HepG2 (cell line): ENCODE results near the gene AFF2. TPM values are rescaled to one million over a fixed set of nuclear protein-coding genes. Genes with fewer than 3 reads are reported as not detected.

ENCODE experiments used
- ATAC-seq: fragments of 200-7000 bp; cut with Tn5 transposase; 3 replicates; pipeline ENCODE4 v1.9.1; 2020; ENCODE audit warnings: mild to moderate bottlenecking, moderate library complexity
- BruUV-seq: library from RNA; stranded (reverse); fragments of 400-500 nt; replicated peaks from 2 replicates; lab custom pipeline; 2021; lab: Mats Ljungman, UMichigan
- CTCF ChIA-PET: fragments of 300-600 bp; formaldehyde crosslinking; extraction: SDS; loops from one replicate; lab custom pipeline; 2021; ENCODE audit warnings: low total read pairs, inconsistent platforms, low intra/inter-chr PET ratio; lab: Yijun Ruan, JAX
- POLR2A ChIA-PET: fragments of 350-600 bp; sonication (Branson Sonifier 250); formaldehyde crosslinking; loops from one replicate; lab custom pipeline; 2020; ENCODE audit warnings: antibody characterized with exemption, inconsistent platforms; lab: Yijun Ruan, JAX
- DNase-seq: peaks from one replicate; pipeline ENCODE4 v3.0.0-alpha.2; 2015; ENCODE audit warnings: low spot score
- FAIRE-seq: peaks from 3 replicates; lab custom pipeline; 2011; peaks lifted over from hg19 to GRCh38; lab: Jason Lieb, UNC
- H2AFZ ChIP-seq: one replicate; pipeline ENCODE4 v1.6.1; 2011; ENCODE audit warnings: low read length, inconsistent platforms
- H3K27ac ChIP-seq: fragments of 300-600 bp; 3 replicates; pipeline ENCODE4 v1.8.0; 2011; ENCODE audit warnings: mixed run types, mild to moderate bottlenecking, mixed read lengths, low read length, inconsistent platforms; ENCODE audit not compliant: insufficient read depth; ENCODE audit errors: extremely low read length
- H3K27me3 ChIP-seq, 2 experiments: fragments of 200-600 bp in 1 of 2; 2 replicates in 1 of 2; 3 replicates in 1 of 2; pipeline versions ENCODE4 v1.6.0 to v1.8.0; 2011; ENCODE audit warnings: low read length in 2 of 2, mild to moderate bottlenecking in 2 of 2, moderate library complexity in 2 of 2, inconsistent platforms in 1 of 2; ENCODE audit not compliant: insufficient read depth in 2 of 2, control insufficient read depth in 1 of 2
- H3K36me3 ChIP-seq, 2 experiments: fragments of 200-600 bp in 1 of 2; replicated peaks in 1 of 2; 2 replicates in 1 of 2; 3 replicates in 1 of 2; pipeline versions ENCODE4 v1.5.1 to v1.8.0; 2011; ENCODE audit warnings: low read length in 2 of 2, inconsistent platforms in 1 of 2; ENCODE audit not compliant: insufficient read depth in 2 of 2, control insufficient read depth in 1 of 2
- H3K4me1 ChIP-seq: 2 replicates; pipeline ENCODE4 v1.5.1; 2012; ENCODE audit warnings: low read length, inconsistent platforms; ENCODE audit not compliant: insufficient read depth
- H3K4me2 ChIP-seq: 2 replicates; pipeline ENCODE4 v1.6.0; 2011; ENCODE audit warnings: low read depth, low read length, inconsistent platforms
- H3K4me3 ChIP-seq, 3 experiments: fragments of 200-600 bp in 1 of 3; sonication (generic), shearing (Covaris generic) in 1 of 3; replicated peaks in 1 of 3; 2 replicates each; pipeline ENCODE4 v1.5.1; 2011 to 2016; ENCODE audit warnings: low read length in 3 of 3, inconsistent platforms in 2 of 3, low read depth in 2 of 3, mild to moderate bottlenecking in 2 of 3, control low read depth in 1 of 3, mixed read lengths in 1 of 3; ENCODE audit not compliant: insufficient read depth in 1 of 3
- H3K79me2 ChIP-seq: one replicate; pipeline ENCODE4 v1.6.1; 2011; ENCODE audit warnings: low read length, inconsistent platforms; ENCODE audit not compliant: insufficient read depth
- H3K9ac ChIP-seq: 2 replicates; pipeline ENCODE4 v1.6.0; 2011; ENCODE audit warnings: mild to moderate bottlenecking, low read depth, low read length, inconsistent platforms; ENCODE audit not compliant: insufficient read depth
- H3K9me3 ChIP-seq: 2 replicates; pipeline ENCODE4 v1.5.1; 2012; ENCODE audit warnings: mild to moderate bottlenecking, low read length
- H4K20me1 ChIP-seq: 2 replicates; pipeline ENCODE4 v1.6.0; 2011; ENCODE audit warnings: inconsistent platforms, mild to moderate bottlenecking, low read length, moderate library complexity; ENCODE audit not compliant: insufficient read depth
- AHDC1 ChIP-seq: sonication (generic); formaldehyde crosslinking; IDR thresholded peaks from 2 replicates; pipeline ENCODE4 v1.5.1; 2020; ENCODE audit warnings: mild to moderate bottlenecking, missing genetic modification reagents, borderline replicate concordance
- FOSL2 ChIP-seq: sonication (generic); formaldehyde crosslinking; IDR thresholded peaks from 2 replicates; pipeline ENCODE4 v1.4.0; 2020; ENCODE audit warnings: missing genetic modification reagents
- GTF2F1 ChIP-seq: fragments of 150-350 bp; IDR thresholded peaks from 2 replicates; pipeline ENCODE4 v1.6.1; 2014; ENCODE audit warnings: low read length
- HDAC2 ChIP-seq: sonication (generic); formaldehyde crosslinking; IDR thresholded peaks from 2 replicates; pipeline ENCODE4 v1.4.0; 2020; ENCODE audit warnings: missing genetic modification reagents
- NR2C2 ChIP-seq: sonication (generic); formaldehyde crosslinking; IDR thresholded peaks from 2 replicates; pipeline ENCODE4 v1.4.0; 2020; ENCODE audit warnings: missing genetic modification reagents, mild to moderate bottlenecking, moderate library complexity, borderline replicate concordance
- RBAK ChIP-seq: sonication (generic); formaldehyde crosslinking; IDR thresholded peaks from 2 replicates; pipeline ENCODE4 v1.5.1; 2020; ENCODE audit warnings: mild to moderate bottlenecking, missing genetic modification reagents
- SP1 ChIP-seq, 2 experiments: fragments of 450-650 bp in 1 of 2; sonication (generic) in 1 of 2; formaldehyde crosslinking in 1 of 2; IDR thresholded peaks; 2 replicates each; pipeline versions ENCODE4 v1.4.0 to v1.6.1; 2016 to 2020; ENCODE audit warnings: missing genetic modification reagents in 1 of 2
- SRY ChIP-seq: sonication (generic); formaldehyde crosslinking; IDR thresholded peaks from 2 replicates; pipeline ENCODE4 v1.8.0; 2022; ENCODE audit warnings: mild to moderate bottlenecking, missing genetic modification reagents
- TIGD3 ChIP-seq: sonication (generic); formaldehyde crosslinking; IDR thresholded peaks from 2 replicates; pipeline ENCODE4 v1.5.1; 2020; ENCODE audit warnings: mild to moderate bottlenecking, missing genetic modification reagents, borderline replicate concordance
- ZNF503 ChIP-seq: sonication (generic); formaldehyde crosslinking; IDR thresholded peaks from 2 replicates; pipeline ENCODE4 v1.4.0; 2020; ENCODE audit warnings: missing genetic modification reagents
- ZNF510 ChIP-seq: sonication (generic); formaldehyde crosslinking; IDR thresholded peaks from 2 replicates; pipeline ENCODE4 v1.4.0; 2020; ENCODE audit warnings: low read depth, mild to moderate bottlenecking, missing genetic modification reagents
- ZNF614 ChIP-seq: IDR thresholded peaks from 2 replicates; pipeline ENCODE4 v1.6.1; 2018; ENCODE audit warnings: missing biosample characterization, missing genetic modification reagents, inconsistent platforms, borderline replicate concordance
- ZNF703 ChIP-seq: sonication (generic); formaldehyde crosslinking; IDR thresholded peaks from 2 replicates; pipeline ENCODE4 v1.5.1; 2020; ENCODE audit warnings: missing genetic modification reagents, mild to moderate bottlenecking, moderate library complexity, borderline replicate concordance
- ZNF747 ChIP-seq: sonication (generic); formaldehyde crosslinking; IDR thresholded peaks from 2 replicates; pipeline ENCODE4 v1.8.1; 2023; ENCODE audit warnings: missing genetic modification reagents, mild to moderate bottlenecking, borderline replicate concordance
- ZNF776 ChIP-seq: sonication (generic); formaldehyde crosslinking; IDR thresholded peaks from 2 replicates; pipeline ENCODE4 v1.4.0; 2020; ENCODE audit warnings: mild to moderate bottlenecking, missing genetic modification reagents
- WGBS: methylation state at CpG from one replicate; pipeline ENCODE4 v1.1.6; 2017; ENCODE audit warnings: low lambda C conversion rate; 5-methylcytosine and 5-hydroxymethylcytosine counted together
- in situ Hi-C: cut with HindIII; loops from 2 replicates; pipeline ENCODE4 v1.10.0; 2017; ENCODE audit warnings: low pct_unique_long_range_greater_than_20kb; ENCODE audit not compliant: extremely low pct_ligation_motif_present
- intact Hi-C: fragments of 100-400 bp; cut with micrococcal nuclease; formaldehyde crosslinking; loops from one replicate; pipeline ENCODE4 v1.10.0; 2022; ENCODE audit not compliant: unreplicated experiment
- polyA plus RNA-seq, 8 experiments: library from polyadenylated mRNA; depleted of rRNA in 3 of 8; stranded (reverse) in 7 of 8; unstranded in 1 of 8; fragments of >200 nt; fragmentation: Illumina TruSeq in 4 of 8; extraction: Trizol in 4 of 8; gene quantifications; 2 replicates each; pipeline versions ENCODE4 v1.2.1 to v1.2.3, GENCODE V29; 2011 to 2016; ENCODE audit warnings: low read depth in 4 of 8, missing spikeins in 1 of 8, mixed read lengths in 1 of 8; ENCODE audit not compliant: insufficient read depth in 1 of 8
- total RNA-seq, 5 experiments: library from RNA; depleted of rRNA; stranded (reverse); fragments of >200 nt; fragmentation: Illumina TruSeq; extraction: Trizol; gene quantifications; 2 replicates each; pipeline ENCODE4 v1.2.3, GENCODE V29; 2016; ENCODE audit warnings: low read depth in 1 of 5

Gene AFF2
- total and polyA plus RNA-seq, 2 of the 13 experiments (the other 11 are each of a cell fraction or from before 2014, with no cell fraction given) = not detected

- in situ Hi-C loops (no loop called here), intact Hi-C loops (no loop called here)
- CTCF ChIA-PET = no interaction called here
- Histone ChIP-seq H3K36me3 (no peaks in the 10 kb centered on the region), H3K9ac (no peak overlapping the region), H3K4me1 (no peaks in the 10 kb centered on the region), H3K79me2 (no peaks in the 10 kb centered on the region), H3K9me3 (no peaks in the 10 kb centered on the region), H4K20me1 (no peaks in the 10 kb centered on the region), H3K4me2 (no peak overlapping the region), H3K27ac (no peak overlapping the region), H2AFZ (no peak overlapping the region), H3K27me3 (no peaks in the 10 kb centered on the region), H3K4me3 (no peak overlapping the region)
- no TSS peak for BruUV-seq
- FAIRE-seq (no peak), DNase-seq (no peak), ATAC-seq (no peak)
- 0% methylated on average over 1 of the region's 1 CpG for WGBS
- POLR2A ChIA-PET = no interaction called here
- no peak for TF ChIP-seq ZNF747 (CRISPR knock-in tag)
- TF ChIP-seq ZNF776 (CRISPR knock-in tag) = no peak
- no peak for TF ChIP-seq TIGD3 (CRISPR knock-in tag)
- no peak for TF ChIP-seq ZNF503 (CRISPR knock-in tag)
- no peak for TF ChIP-seq NR2C2 (CRISPR knock-in tag)
- TF ChIP-seq ZNF703 (CRISPR knock-in tag) = no peak
- no peak for TF ChIP-seq SP1 (IDR thresholded peaks at IDR 0.05)
- no peak for TF ChIP-seq SP1 (CRISPR knock-in tag; IDR thresholded peaks at IDR 0.05)
- TF ChIP-seq GTF2F1 = no peak
- no peak for TF ChIP-seq RBAK
- no peak for TF ChIP-seq ZNF614 (CRISPR knock-in tag)
- no peak for TF ChIP-seq HDAC2 (CRISPR knock-in tag)
- no peak for TF ChIP-seq ZNF510
- no peak for TF ChIP-seq AHDC1 (CRISPR knock-in tag)
- TF ChIP-seq FOSL2 (CRISPR knock-in tag) = no peak
- no peak for TF ChIP-seq SRY (CRISPR knock-in tag)
Observed at GRCh38 chrX:148850631-148851030, 350.2 kb downstream of the AFF2 start.
